Measurements from ENCODE around the gene CNTNAP2. TPM values are rescaled to one million over a fixed set of nuclear protein-coding genes. Genes with fewer than 3 reads are reported as not detected.

Gene CNTNAP2
- total and polyA plus RNA-seq, 9 of the 15 experiments (the other 6 are each of a cell fraction or from before 2014, with no cell fraction given), result 0.04 to 0.62 (median 0.09) TPM; not detected in 4

- no peak for TF ChIP-seq PRDM10 (IDR thresholded peaks at IDR 0.05; ENCODE audit: partially characterized antibody)
- TF ChIP-seq STAT5A (IDR thresholded peaks at IDR 0.05; ENCODE audit: borderline replicate concordance, low read length), result no peak
- no peak for TF ChIP-seq SAP30 (IDR thresholded peaks at IDR 0.05; ENCODE audit: borderline replicate concordance, insufficient read depth, low read depth, low read length, poor library complexity, severe bottlenecking)
- no peak for TF ChIP-seq BCOR (IDR thresholded peaks at IDR 0.05)
Measured at GRCh38 chr7:148442141-148442655, 2325.6 kb downstream of the CNTNAP2 start (continued).

- POLR2A ChIA-PET, result no interaction called here
- WGBS (ENCODE audit: insufficient coverage, low coverage, missing lambda C conversion rate), result 1% methylated on average over 6 of the region's 6 CpGs
- no peak for TF ChIP-seq RBBP5 (IDR thresholded peaks at IDR 0.05; ENCODE audit: borderline replicate concordance, insufficient read depth, low read length, poor library complexity, severe bottlenecking)
- TF ChIP-seq MCM2 (IDR thresholded peaks at IDR 0.05; ENCODE audit: low read depth), result no peak
- no peak for TF ChIP-seq ZNF408 (CRISPR knock-in tag; IDR thresholded peaks at IDR 0.05; ENCODE audit: low read depth)
- no peak for TF ChIP-seq RBM25 (IDR thresholded peaks at IDR 0.05; ENCODE audit: low read depth, low read length, severe bottlenecking)
- TF ChIP-seq PRMT5 (CRISPR knock-in tag; IDR thresholded peaks at IDR 0.05), result no peak
- no peak for TF ChIP-seq ELK1 (CRISPR knock-in tag; IDR thresholded peaks at IDR 0.05)
- TF ChIP-seq CBFA2T3 (IDR thresholded peaks at IDR 0.05), result no peak
Measured at GRCh38 chr7:148442933-148443332, 2326.3 kb downstream of the CNTNAP2 start.

More at GRCh38 chr7:148442933-148443332, 2326.3 kb downstream of the CNTNAP2 start:
- BruUV-seq (replicated peaks), result no TSS peak
- no peaks in the 10 kb centered on the region for H3K79me2 ChIP-seq (ENCODE audit: control insufficient read depth, insufficient read depth, low read length)
- CTCF ChIA-PET (ENCODE audit: low intra/inter-chr PET ratio), result no interaction called here
- in situ Hi-C loops (cut with MboI) (no loop called here), intact Hi-C loops (cut with micrococcal nuclease) (no loop called here)
- no peak overlapping the region for H2AFZ ChIP-seq (ENCODE audit: low read depth, low read length)
- peaks cover 3% of the 10 kb centered on the region for H3K9me3 ChIP-seq (replicated peaks; ENCODE audit: control insufficient read depth, insufficient read depth, low read depth, low read length)
- no peak overlapping the region for H3K27ac ChIP-seq (ENCODE audit: extremely low read depth, low read depth, low read length)
- no peak overlapping the region for H3K4me3 ChIP-seq
- no peaks in the 10 kb centered on the region for H3K9me1 ChIP-seq (ENCODE audit: control insufficient read depth, insufficient read depth, low read length)
- no peak for ATAC-seq
- no peaks in the 10 kb centered on the region for H4K20me1 ChIP-seq (replicated peaks; ENCODE audit: control insufficient read depth, insufficient read depth, low read length)
- no peak overlapping the region for H3K9ac ChIP-seq (ENCODE audit: insufficient read depth in 1 of 2, low read depth in 2 of 2, low read length in 2 of 2)
- peaks cover 15 to 35% of the 10 kb centered on the region in 2 experiments; a peak in 4 of 5 replicates for H3K27me3 ChIP-seq (ENCODE audit: control insufficient read depth in 2 of 2, insufficient read depth in 2 of 2, low read length in 2 of 2)
- no peak for DNase-seq (ENCODE audit: extremely low read depth in 1 of 4, low spot score in 3 of 4)
- H3K4me1 ChIP-seq (replicated peaks in 1 of 2; ENCODE audit: control insufficient read depth in 2 of 2, insufficient read depth in 2 of 2, low read length in 2 of 2), result peaks cover 0 to 8% of the 10 kb centered on the region in 2 experiments; a peak in 1 of 5 replicates
- H3K36me3 ChIP-seq (ENCODE audit: control insufficient read depth, insufficient read depth, low read length), result no peaks in the 10 kb centered on the region
- no peak overlapping the region for H3K4me2 ChIP-seq (ENCODE audit: insufficient read depth, low read length)
- FAIRE-seq, result no peak
